ENCODE data around the gene TBX4. TPM values are rescaled to one million over a fixed set of nuclear protein-coding genes. Genes with fewer than 3 reads are reported as not detected.
"Not testable (repeated sequence)": the region's sequence is repeated elsewhere in the genome, so short reads cannot be mapped to it uniquely, and the experiment has no call there.

The TBX4 gene
- polyA plus RNA-seq, 4 donors: 0.37 to 0.89 (median 0.60) TPM; not detected in 1

GRCh38 chr17:61479493-61480413, 27.5 kb downstream of the TBX4 start:
- no peak for DNase-seq (ENCODE audit: low read depth in 4 of 4, low spot score in 3 of 4)

GRCh38 chr17:61480414-61480807, 28.2 kb downstream of the TBX4 start:
- DNase-seq (ENCODE audit: low read depth in 4 of 4, low spot score in 3 of 4): no peak

GRCh38 chr17:61481421-61481820, 29.2 kb downstream of the TBX4 start:
- no peak for DNase-seq (ENCODE audit: low read depth in 4 of 4, low spot score in 3 of 4)

- no peak for DNase-seq (ENCODE audit: low read depth in 4 of 4, low spot score in 3 of 4)
These were observed 30.2 kb downstream of the TBX4 start for GRCh38 chr17:61482467-61482866.

- no peak for DNase-seq (ENCODE audit: low read depth in 4 of 4, low spot score in 3 of 4)
These were observed 31.5 kb downstream of the TBX4 start for GRCh38 chr17:61483778-61484116.

GRCh38 chr17:61484174-61484573, 32.0 kb downstream of the TBX4 start:
- no peak for DNase-seq (ENCODE audit: low read depth in 4 of 4, low spot score in 3 of 4)

- no peak for DNase-seq (ENCODE audit: low read depth in 4 of 4, low spot score in 3 of 4)
These were observed 33.0 kb downstream of the TBX4 start for GRCh38 chr17:61485067-61485775.

GRCh38 chr17:61486135-61487120, 34.2 kb downstream of the TBX4 start:
- no peak for DNase-seq (ENCODE audit: low read depth in 4 of 4, low spot score in 3 of 4)

- no peak for DNase-seq (ENCODE audit: low read depth in 4 of 4, low spot score in 3 of 4)
These were observed 35.2 kb downstream of the TBX4 start for GRCh38 chr17:61487161-61487988.

GRCh38 chr17:61487989-61488595, 35.9 kb downstream of the TBX4 start:
- DNase-seq (ENCODE audit: low read depth in 4 of 4, low spot score in 3 of 4): no peak

GRCh38 chr17:61488878-61489718, 36.9 kb downstream of the TBX4 start:
- DNase-seq (ENCODE audit: low read depth in 4 of 4, low spot score in 3 of 4): no peak

- no peak for DNase-seq (ENCODE audit: low read depth in 4 of 4, low spot score in 3 of 4)
These were observed 37.7 kb downstream of the TBX4 start for GRCh38 chr17:61489719-61490490.

GRCh38 chr17:61490540-61490975, 38.3 kb downstream of the TBX4 start:
- no peak for DNase-seq (ENCODE audit: low read depth in 4 of 4, low spot score in 3 of 4)

- DNase-seq (ENCODE audit: low read depth in 4 of 4, low spot score in 3 of 4): no peak
These were observed 39.8 kb downstream of the TBX4 start for GRCh38 chr17:61491981-61492380.

- no peak for DNase-seq (ENCODE audit: low read depth in 4 of 4, low spot score in 3 of 4)
These were observed 40.7 kb downstream of the TBX4 start for GRCh38 chr17:61492759-61493526.

- not testable (repeated sequence) for DNase-seq (ENCODE audit: low read depth in 4 of 4, low spot score in 3 of 4)
These were observed 41.7 kb downstream of the TBX4 start for GRCh38 chr17:61493830-61494324.

Data from left renal pelvis (tissue), 4 donors.